Endothelial cell of umbilical vein (primary cell): Measurements from ENCODE around the gene NUP62CL. TPM values are rescaled to one million over a fixed set of nuclear protein-coding genes. Genes with fewer than 3 reads are reported as not detected.

Experiments used
- BruUV-seq: library from RNA; stranded (reverse); fragments of 400-500 nt; replicated peaks from 2 replicates; lab custom pipeline; 2021; lab: Mats Ljungman, UMichigan
- CTCF ChIA-PET: fragments of 300-600, 350-600 bp; sonication (Branson Sonifier 250); formaldehyde crosslinking; loops from one replicate; lab custom pipeline; 2021; ENCODE audit warnings: antibody characterized with exemption, inconsistent platforms; lab: Charles Lee
- POLR2A ChIA-PET: fragments of 300-600, 350-600 bp; sonication (Branson Sonifier 250); formaldehyde crosslinking; loops from one replicate; lab custom pipeline; 2021; ENCODE audit warnings: antibody characterized with exemption, inconsistent platforms; lab: Charles Lee
- DNase-seq: peaks from one replicate; pipeline ENCODE4 v3.0.0-alpha.2; 2011; ENCODE audit warnings: low read depth, low spot score
- FAIRE-seq: peaks from 2 replicates; lab custom pipeline; 2011; peaks lifted over from hg19 to GRCh38; lab: Jason Lieb, UNC
- H2AFZ ChIP-seq: 2 replicates; pipeline ENCODE4 v1.6.0; 2012; ENCODE audit warnings: low read depth, low read length, control low read depth, inconsistent platforms
- H3K27ac ChIP-seq: 2 replicates; pipeline ENCODE4 v1.5.1; 2011; ENCODE audit warnings: low read depth, mild to moderate bottlenecking, control low read depth, low read length, moderate library complexity; ENCODE audit not compliant: insufficient read depth
- H3K27me3 ChIP-seq, 2 experiments: 2 replicates each; pipeline versions ENCODE4 v1.6.0 to v1.6.1; 2011; ENCODE audit warnings: low read length in 2 of 2, mixed read lengths in 1 of 2; ENCODE audit not compliant: control insufficient read depth in 2 of 2, insufficient read depth in 2 of 2
- H3K36me3 ChIP-seq, 2 experiments: 2 replicates in 1 of 2; 3 replicates in 1 of 2; pipeline ENCODE4 v1.5.1; 2011; ENCODE audit warnings: low read length in 2 of 2, mild to moderate bottlenecking in 1 of 2, moderate library complexity in 1 of 2; ENCODE audit not compliant: control insufficient read depth in 2 of 2, insufficient read depth in 2 of 2; ENCODE audit errors: extremely low read depth in 1 of 2
- H3K4me1 ChIP-seq: 3 replicates; pipeline ENCODE4 v1.5.1; 2011; ENCODE audit warnings: mild to moderate bottlenecking, low read length; ENCODE audit not compliant: control insufficient read depth, insufficient read depth; ENCODE audit errors: extremely low read depth
- H3K4me2 ChIP-seq: 2 replicates; pipeline ENCODE4 v1.6.1; 2011; ENCODE audit warnings: low read length, control low read depth, mixed read lengths; ENCODE audit not compliant: insufficient read depth
- H3K4me3 ChIP-seq, 3 experiments: fragments of 200-600 bp in 1 of 3; sonication (generic), shearing (Covaris generic) in 1 of 3; replicated peaks in 1 of 3; 2 replicates each; pipeline ENCODE4 v1.5.1; 2011 to 2016; ENCODE audit warnings: control low read depth in 3 of 3, low read length in 3 of 3, mild to moderate bottlenecking in 2 of 3, inconsistent platforms in 1 of 3, low read depth in 1 of 3, moderate library complexity in 1 of 3; ENCODE audit not compliant: insufficient read depth in 1 of 3
- H3K79me2 ChIP-seq: 2 replicates; pipeline ENCODE4 v1.6.0; 2012; ENCODE audit warnings: low read length, inconsistent platforms; ENCODE audit not compliant: control insufficient read depth, insufficient read depth
- H3K9ac ChIP-seq: replicated peaks from 2 replicates; pipeline ENCODE3; 2011; ENCODE audit warnings: low read length, control low read depth; ENCODE audit not compliant: insufficient read depth; ENCODE audit errors: extremely low read depth
- H3K9me1 ChIP-seq: replicated peaks from 3 replicates; pipeline ENCODE4 v1.6.0; 2011; ENCODE audit warnings: mild to moderate bottlenecking, low read length; ENCODE audit not compliant: control insufficient read depth, insufficient read depth; ENCODE audit errors: extremely low read depth
- H3K9me3 ChIP-seq: replicated peaks from 2 replicates; pipeline ENCODE4 v1.5.1; 2012; ENCODE audit warnings: low read length, inconsistent platforms; ENCODE audit not compliant: control insufficient read depth, insufficient read depth
- H4K20me1 ChIP-seq: replicated peaks from 2 replicates; pipeline ENCODE3; 2011; ENCODE audit warnings: mild to moderate bottlenecking, low read length; ENCODE audit not compliant: control insufficient read depth, insufficient read depth; ENCODE audit errors: extremely low read depth
- EZH2 ChIP-seq: IDR thresholded peaks from 2 replicates; pipeline ENCODE4 v1.6.1; 2012; ENCODE audit warnings: borderline replicate concordance, low read depth, mild to moderate bottlenecking, moderate library complexity, low read length, inconsistent platforms; ENCODE audit not compliant: severe bottlenecking
- FOS ChIP-seq: IDR thresholded peaks from 2 replicates; pipeline ENCODE4 v1.6.1; 2011; ENCODE audit warnings: mild to moderate bottlenecking, low read length, moderate library complexity, borderline replicate concordance; ENCODE audit not compliant: insufficient read depth
- GATA2 ChIP-seq: IDR thresholded peaks from 2 replicates; pipeline ENCODE4 v1.7.0; 2011; ENCODE audit warnings: low read depth, mild to moderate bottlenecking, moderate library complexity, mixed read lengths, low read length; ENCODE audit not compliant: insufficient read length, insufficient read depth
- JUN ChIP-seq: IDR thresholded peaks from 2 replicates; pipeline ENCODE4 v1.6.1; 2011; ENCODE audit warnings: borderline replicate concordance, low read depth; ENCODE audit not compliant: insufficient read length, insufficient read depth
- MYC ChIP-seq: IDR thresholded peaks from one replicate; pipeline ENCODE4 v1.6.1; 2011; ENCODE audit warnings: mild to moderate bottlenecking, low read depth, low read length
- POLR2A ChIP-seq: IDR thresholded peaks from 2 replicates; pipeline ENCODE4 v1.6.1; 2012; ENCODE audit warnings: low read depth, mild to moderate bottlenecking, control low read depth, low read length
- POLR2AphosphoS5 ChIP-seq: IDR thresholded peaks from 2 replicates; pipeline ENCODE4 v1.6.1; 2012; ENCODE audit warnings: low read depth, mild to moderate bottlenecking, control low read depth, low read length, moderate library complexity; ENCODE audit not compliant: insufficient read depth
- dilution Hi-C: fragments of 300-500 bp; cut with MboI; formaldehyde crosslinking; loops from one replicate; pipeline ENCODE4 v1.15.0; 2019; ENCODE audit warnings: low sequenced_read_pairs; ENCODE audit not compliant: extremely low pct_ligation_motif_present
- intact Hi-C: fragments of 100-400 bp; cut with micrococcal nuclease; formaldehyde crosslinking; loops from one replicate; pipeline ENCODE4 v1.10.0; 2022
- polyA plus RNA-seq, 4 experiments: library from polyadenylated mRNA; depleted of rRNA in 3 of 4; stranded (reverse) in 3 of 4; unstranded in 1 of 4; fragments of >200 nt; gene quantifications; 2 replicates each; pipeline versions ENCODE4 v1.2.1 to v1.2.3, GENCODE V29; 2011 to 2012; ENCODE audit warnings: missing spikeins in 1 of 4
- total RNA-seq: library from RNA; stranded (reverse); gene quantifications from 2 replicates; pipeline ENCODE4 v1.2.3, GENCODE V29; 2021
- TF ChIP-seq, protein P1 (sequence below): IDR thresholded peaks from 2 replicates; pipeline ENCODE4 v1.6.1; 2011; ENCODE audit not compliant: insufficient read depth, insufficient read length
- TF ChIP-seq, protein P2 (sequence below), 2 donors: IDR thresholded peaks; 1 replicate in 1 of 2; 2 replicates in 1 of 2; pipeline ENCODE4 v1.5.1; 2011; ENCODE audit warnings: low read length in 2 of 2, mild to moderate bottlenecking in 2 of 2, moderate library complexity in 2 of 2, control low read depth in 1 of 2, inconsistent platforms in 1 of 2, low read depth in 1 of 2; ENCODE audit not compliant: insufficient read depth in 1 of 2; ENCODE audit errors: extremely low read depth in 1 of 2

Gene NUP62CL
- total and polyA plus RNA-seq, 2 donors (not counting 3 experiments of a cell fraction or from before 2014, with no cell fraction given), result not detected

DNA sequence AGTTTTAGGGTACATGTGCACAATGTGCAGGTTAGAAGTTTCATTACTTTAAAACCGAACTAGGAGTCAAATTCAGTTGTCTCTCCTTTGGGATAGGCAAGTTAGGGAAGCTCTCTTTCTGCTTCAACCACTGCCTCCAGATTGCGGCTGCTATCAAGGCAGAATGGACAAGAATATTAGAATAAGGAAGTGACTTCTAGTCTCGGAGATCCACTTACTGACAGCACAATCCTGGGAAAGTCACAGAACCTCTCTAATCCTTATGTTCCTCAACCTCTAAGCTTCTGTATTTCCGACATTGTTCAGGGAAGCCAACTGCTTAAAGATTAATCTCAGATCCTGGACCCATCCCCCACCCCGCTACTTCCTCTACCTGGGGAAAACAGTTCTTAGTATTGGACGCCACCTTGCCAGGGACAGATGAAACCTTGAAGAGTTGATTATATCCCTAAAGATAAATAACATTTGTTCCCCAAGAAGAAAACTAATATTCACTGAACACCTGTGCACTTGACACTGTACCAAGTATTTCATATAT lies 2.1 kb downstream of the NUP62CL start:
- Histone ChIP-seq H4K20me1 (no peaks in the 10 kb centered on the region), H3K4me2 (no peak overlapping the region), H3K9ac (no peak overlapping the region), H3K4me3 (no peak overlapping the region), H3K9me3 (no peaks in the 10 kb centered on the region), H3K36me3 (no peaks in the 10 kb centered on the region), H3K79me2 (no peaks in the 10 kb centered on the region), H3K27ac (no peak overlapping the region), H2AFZ (no peak overlapping the region), H3K9me1 (no peaks in the 10 kb centered on the region), H3K4me1 (peaks cover 6% of the 10 kb centered on the region), H3K27me3 (no peaks in the 10 kb centered on the region)
- intact Hi-C loops (no loop called here), dilution Hi-C loops (no loop called here)
- TF ChIP-seq, protein P1, sequence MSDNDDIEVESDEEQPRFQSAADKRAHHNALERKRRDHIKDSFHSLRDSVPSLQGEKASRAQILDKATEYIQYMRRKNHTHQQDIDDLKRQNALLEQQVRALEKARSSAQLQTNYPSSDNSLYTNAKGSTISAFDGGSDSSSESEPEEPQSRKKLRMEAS, result no peak
- TF ChIP-seq POLR2A (no peak), MYC (no peak), FOS (no peak), GATA2 (no peak), EZH2 (no peak), POLR2AphosphoS5 (no peak), JUN (no peak)
- TF ChIP-seq, protein P2, sequence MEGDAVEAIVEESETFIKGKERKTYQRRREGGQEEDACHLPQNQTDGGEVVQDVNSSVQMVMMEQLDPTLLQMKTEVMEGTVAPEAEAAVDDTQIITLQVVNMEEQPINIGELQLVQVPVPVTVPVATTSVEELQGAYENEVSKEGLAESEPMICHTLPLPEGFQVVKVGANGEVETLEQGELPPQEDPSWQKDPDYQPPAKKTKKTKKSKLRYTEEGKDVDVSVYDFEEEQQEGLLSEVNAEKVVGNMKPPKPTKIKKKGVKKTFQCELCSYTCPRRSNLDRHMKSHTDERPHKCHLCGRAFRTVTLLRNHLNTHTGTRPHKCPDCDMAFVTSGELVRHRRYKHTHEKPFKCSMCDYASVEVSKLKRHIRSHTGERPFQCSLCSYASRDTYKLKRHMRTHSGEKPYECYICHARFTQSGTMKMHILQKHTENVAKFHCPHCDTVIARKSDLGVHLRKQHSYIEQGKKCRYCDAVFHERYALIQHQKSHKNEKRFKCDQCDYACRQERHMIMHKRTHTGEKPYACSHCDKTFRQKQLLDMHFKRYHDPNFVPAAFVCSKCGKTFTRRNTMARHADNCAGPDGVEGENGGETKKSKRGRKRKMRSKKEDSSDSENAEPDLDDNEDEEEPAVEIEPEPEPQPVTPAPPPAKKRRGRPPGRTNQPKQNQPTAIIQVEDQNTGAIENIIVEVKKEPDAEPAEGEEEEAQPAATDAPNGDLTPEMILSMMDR (IDR thresholded peaks at IDR 0.05; ENCODE audit: extremely low read depth in 1 of 2, insufficient read depth in 1 of 2, low read depth in 1 of 2, low read length in 2 of 2), result no peak
- BruUV-seq, result no TSS peak
- DNase-seq, result no peak
- POLR2A ChIA-PET, result no interaction called here
- FAIRE-seq, result no peak
- CTCF ChIA-PET, result no interaction called here
